ENCODE measurements around the gene TREM1.

DNA sequence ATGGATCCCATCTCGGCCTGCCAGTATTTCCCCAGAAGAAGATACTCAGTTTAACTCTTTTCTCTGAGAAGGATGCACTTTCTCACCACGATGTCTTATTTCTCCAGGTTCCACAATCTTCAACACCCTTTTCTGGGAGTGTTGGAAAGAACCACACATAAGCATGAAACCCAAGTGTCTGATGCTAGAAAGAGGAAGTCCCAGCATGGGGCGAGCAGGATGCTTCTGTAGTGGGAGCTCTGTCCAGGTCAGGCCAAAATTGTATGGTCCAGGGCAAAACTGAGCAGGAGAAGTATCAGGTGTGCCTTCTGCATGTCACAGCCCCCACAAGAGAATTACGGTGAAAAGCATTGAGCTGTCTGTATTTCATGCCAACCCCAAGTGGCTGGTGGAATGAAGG, 11.0 kb downstream of the TREM1 start:
- TF ChIP-seq EZH2 (IDR thresholded peaks at IDR 0.05; ENCODE audit: borderline replicate concordance, low read length) = no peak
- TF ChIP-seq, protein P1, sequence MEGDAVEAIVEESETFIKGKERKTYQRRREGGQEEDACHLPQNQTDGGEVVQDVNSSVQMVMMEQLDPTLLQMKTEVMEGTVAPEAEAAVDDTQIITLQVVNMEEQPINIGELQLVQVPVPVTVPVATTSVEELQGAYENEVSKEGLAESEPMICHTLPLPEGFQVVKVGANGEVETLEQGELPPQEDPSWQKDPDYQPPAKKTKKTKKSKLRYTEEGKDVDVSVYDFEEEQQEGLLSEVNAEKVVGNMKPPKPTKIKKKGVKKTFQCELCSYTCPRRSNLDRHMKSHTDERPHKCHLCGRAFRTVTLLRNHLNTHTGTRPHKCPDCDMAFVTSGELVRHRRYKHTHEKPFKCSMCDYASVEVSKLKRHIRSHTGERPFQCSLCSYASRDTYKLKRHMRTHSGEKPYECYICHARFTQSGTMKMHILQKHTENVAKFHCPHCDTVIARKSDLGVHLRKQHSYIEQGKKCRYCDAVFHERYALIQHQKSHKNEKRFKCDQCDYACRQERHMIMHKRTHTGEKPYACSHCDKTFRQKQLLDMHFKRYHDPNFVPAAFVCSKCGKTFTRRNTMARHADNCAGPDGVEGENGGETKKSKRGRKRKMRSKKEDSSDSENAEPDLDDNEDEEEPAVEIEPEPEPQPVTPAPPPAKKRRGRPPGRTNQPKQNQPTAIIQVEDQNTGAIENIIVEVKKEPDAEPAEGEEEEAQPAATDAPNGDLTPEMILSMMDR (IDR thresholded peaks at IDR 0.05; ENCODE audit: low read length) = no peak

Measured in OCI-LY1 (cell line).